GM10248 (cell line): ENCODE measurements around the gene SYNJ2.

Experiments
- CTCF ChIA-PET: fragments of 300-600 bp; sonication (Branson Sonifier 250); formaldehyde crosslinking; extraction: SDS; loops from one replicate; lab custom pipeline; 2021; ENCODE audit warnings: antibody characterized with exemption; lab: Yijun Ruan, JAX
- POLR2A ChIA-PET: fragments of 350-650 bp; sonication (Branson Sonifier 250); formaldehyde crosslinking; extraction: SDS; loops from one replicate; lab custom pipeline; 2020; ENCODE audit warnings: antibody characterized with exemption; lab: Yijun Ruan, JAX
- DNase-seq: peaks from one replicate; pipeline ENCODE4 v3.0.0; 2012; ENCODE audit errors: extremely low spot score
- TF ChIP-seq, protein P1 (sequence below): IDR thresholded peaks from 2 replicates; pipeline ENCODE4 v1.5.1; 2012; ENCODE audit warnings: mild to moderate bottlenecking, low read depth; ENCODE audit errors: extremely low read depth, missing control alignments, control extremely low read depth

SYNJ2 gene

DNA sequence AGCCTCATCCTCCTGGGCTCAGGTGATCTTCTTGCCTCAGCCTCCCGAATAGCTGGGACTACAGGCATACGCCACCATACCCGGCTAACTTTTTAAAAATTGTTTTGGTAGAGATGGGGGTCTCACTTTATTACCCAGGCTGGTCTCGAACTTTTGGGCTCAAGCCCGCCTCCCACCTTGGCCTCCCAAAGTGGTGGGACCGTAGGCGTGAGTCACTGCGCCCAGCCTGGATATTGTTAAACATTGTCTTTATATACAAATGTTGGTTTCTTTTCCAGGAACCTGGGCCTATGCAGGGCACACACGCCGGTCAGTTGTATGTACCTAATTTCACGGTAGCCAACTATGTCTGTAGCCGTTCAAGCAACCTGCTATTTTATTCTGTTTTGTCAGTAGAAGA lies 60.1 kb downstream of the SYNJ2 start:
- ChIA-PET CTCF (interaction anchor here (1.0 to 6.7 kb wide), 4 partner anchors 10 to 32 kb away, joined by 3 to 37 read pairs (median 5); no protein-coding TSS in a partner anchor), POLR2A (no interaction called here)
- DNase-seq: no peak
- TF ChIP-seq, protein P1, sequence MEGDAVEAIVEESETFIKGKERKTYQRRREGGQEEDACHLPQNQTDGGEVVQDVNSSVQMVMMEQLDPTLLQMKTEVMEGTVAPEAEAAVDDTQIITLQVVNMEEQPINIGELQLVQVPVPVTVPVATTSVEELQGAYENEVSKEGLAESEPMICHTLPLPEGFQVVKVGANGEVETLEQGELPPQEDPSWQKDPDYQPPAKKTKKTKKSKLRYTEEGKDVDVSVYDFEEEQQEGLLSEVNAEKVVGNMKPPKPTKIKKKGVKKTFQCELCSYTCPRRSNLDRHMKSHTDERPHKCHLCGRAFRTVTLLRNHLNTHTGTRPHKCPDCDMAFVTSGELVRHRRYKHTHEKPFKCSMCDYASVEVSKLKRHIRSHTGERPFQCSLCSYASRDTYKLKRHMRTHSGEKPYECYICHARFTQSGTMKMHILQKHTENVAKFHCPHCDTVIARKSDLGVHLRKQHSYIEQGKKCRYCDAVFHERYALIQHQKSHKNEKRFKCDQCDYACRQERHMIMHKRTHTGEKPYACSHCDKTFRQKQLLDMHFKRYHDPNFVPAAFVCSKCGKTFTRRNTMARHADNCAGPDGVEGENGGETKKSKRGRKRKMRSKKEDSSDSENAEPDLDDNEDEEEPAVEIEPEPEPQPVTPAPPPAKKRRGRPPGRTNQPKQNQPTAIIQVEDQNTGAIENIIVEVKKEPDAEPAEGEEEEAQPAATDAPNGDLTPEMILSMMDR: no peak

- TF ChIP-seq, protein P1: no peak
- ChIA-PET POLR2A (no interaction called here), CTCF (interaction anchor here (1.0 to 6.7 kb wide), 4 partner anchors 11 to 32 kb away, joined by 3 to 37 read pairs (median 5); no protein-coding TSS in a partner anchor)
- DNase-seq: no peak
Observed at GRCh38 chr6:158042245-158042798, 60.7 kb downstream of the SYNJ2 start.

- POLR2A ChIA-PET: no interaction called here
- CTCF ChIA-PET: interaction anchor here (0.9 to 6.7 kb wide), 2 partner anchors 15 to 16 kb away, joined by 4 to 37 read pairs; no protein-coding TSS in a partner anchor
- TF ChIP-seq, protein P1: no peak
- DNase-seq: no peak
Observed at GRCh38 chr6:158043008-158043407, 61.3 kb downstream of the SYNJ2 start.

DNA sequence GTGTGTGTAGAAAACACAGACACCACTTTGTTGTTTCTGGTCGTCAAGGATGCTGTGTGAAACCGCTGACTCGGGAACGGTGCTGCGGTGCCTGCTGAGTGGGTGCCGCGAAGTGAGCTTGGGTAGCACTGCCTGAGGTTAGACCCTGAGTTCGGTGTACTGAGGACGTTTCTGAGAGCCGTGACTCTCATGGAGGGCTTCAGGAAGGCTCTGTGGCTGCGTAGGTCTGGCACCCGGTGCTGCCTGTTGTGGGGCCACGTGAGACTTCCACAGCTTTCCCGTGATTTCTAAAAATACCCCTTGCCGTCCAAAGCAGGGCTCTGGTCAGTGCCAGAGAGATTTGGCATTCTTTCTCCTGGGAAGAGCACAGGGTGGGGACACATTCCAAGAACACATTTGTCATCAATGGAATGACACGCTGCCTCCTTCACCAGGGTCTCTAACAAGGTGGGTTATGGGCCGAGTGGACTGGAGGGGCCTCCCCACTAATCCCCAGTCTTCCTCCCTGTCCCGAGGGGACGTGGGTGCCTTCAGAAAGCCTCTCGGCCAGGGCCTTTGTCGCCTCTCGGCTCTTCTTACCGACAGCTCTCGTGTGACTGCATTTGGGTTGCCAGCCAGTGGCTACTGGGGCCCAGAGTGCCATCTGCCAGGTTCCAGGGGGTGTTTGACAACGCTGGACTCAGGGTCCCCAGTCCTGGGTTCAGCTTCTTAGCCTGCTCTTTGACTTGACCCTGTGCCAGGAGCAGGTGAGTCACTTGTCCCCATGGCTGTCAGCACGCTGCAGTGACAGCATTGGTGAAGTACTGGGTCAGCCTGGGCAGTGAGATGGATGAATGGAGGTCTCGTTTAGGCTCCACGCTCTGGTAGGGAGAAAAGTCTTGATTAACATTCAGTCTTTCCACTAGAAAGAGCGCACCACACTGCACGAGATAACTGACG lies 62.2 kb downstream of the SYNJ2 start:
- TF ChIP-seq, protein P1: no peak
- no peak for DNase-seq
- ChIA-PET POLR2A (no interaction called here), CTCF (interaction anchor here (0.9 to 6.7 kb wide), 2 partner anchors 14 to 17 kb away, joined by 4 to 37 read pairs; no protein-coding TSS in a partner anchor)

DNA sequence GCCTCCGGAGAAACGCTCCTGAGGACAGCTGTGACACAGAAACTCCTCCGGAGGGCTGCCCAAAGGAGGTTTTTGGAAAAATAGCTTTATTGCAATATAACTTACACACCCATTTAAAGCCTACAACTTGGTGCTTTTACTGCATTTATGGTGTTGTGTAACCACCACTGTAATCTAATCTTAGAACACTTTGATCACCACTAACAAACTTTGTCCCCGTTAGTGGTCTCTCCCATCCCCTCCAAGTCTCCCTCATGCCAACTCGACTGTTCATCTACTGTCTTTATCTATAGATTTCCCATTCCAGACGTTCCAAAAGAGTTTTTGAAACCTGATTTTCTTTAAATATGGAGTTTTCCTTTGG lies 62.8 kb downstream of the SYNJ2 start:
- CTCF ChIA-PET: no interaction called here
- POLR2A ChIA-PET: no interaction called here

More for the DNA sequence above, 62.8 kb downstream of the SYNJ2 start:
- DNase-seq: no peak
- TF ChIP-seq, protein P1: no peak
